Stimulated activated CD8-positive, alpha-beta memory T cell treated with anti-CD3 and anti-CD28 coated beads, Interleukin-7, amount 100 ng/mL, for 24 hours (primary cell): ENCODE data around the gene VPS29.
"Not testable (repeated sequence)": the region's sequence is repeated elsewhere in the genome, so short reads cannot be mapped to it uniquely, and the experiment has no call there.

ENCODE experiments used
- DNase-seq: peaks from one replicate; pipeline ENCODE4 v3.0.0-alpha.2; 2020; ENCODE audit warnings: low read depth

The VPS29 gene

GRCh38 chr12:110501752-110502738 lies at the start of gene VPS29, which contains the start of gene RAD9B:
Gene VPS29 (minus strand): TSS chr12:110502111. CDS start chr12:110502051, 60 bp downstream.
Gene RAD9B (plus strand): TSS chr12:110502331. CDS start chr12:110502338, 7 bp downstream.
- DNase-seq: peak; percentile 97

GRCh38 chr12:110550981-110551380 lies 49.1 kb upstream of the VPS29 start:
- no peak for DNase-seq

- no peak for DNase-seq
Observed at GRCh38 chr12:110549716-110550115, 47.8 kb upstream of the VPS29 start.

GRCh38 chr12:110548678-110549077 lies 46.8 kb upstream of the VPS29 start:
- no peak for DNase-seq

- no peak for DNase-seq
Observed at GRCh38 chr12:110547090-110547489, 45.2 kb upstream of the VPS29 start.

GRCh38 chr12:110546339-110546738 lies 44.4 kb upstream of the VPS29 start:
- DNase-seq: no peak

GRCh38 chr12:110545812-110546211 lies 43.9 kb upstream of the VPS29 start:
- no peak for DNase-seq

GRCh38 chr12:110545259-110545658 lies 43.3 kb upstream of the VPS29 start:
- DNase-seq: not testable (repeated sequence)

- no peak for DNase-seq
Observed at GRCh38 chr12:110543965-110544364, 42.1 kb upstream of the VPS29 start.

- no peak for DNase-seq
Observed at GRCh38 chr12:110543252-110543959, 41.5 kb upstream of the VPS29 start.

- DNase-seq: no peak
Observed at GRCh38 chr12:110540048-110540447, 38.1 kb upstream of the VPS29 start.

GRCh38 chr12:110538869-110539622 lies 37.1 kb upstream of the VPS29 start:
- no peak for DNase-seq

- no peak for DNase-seq
Observed at GRCh38 chr12:110537605-110538409, 35.9 kb upstream of the VPS29 start.

GRCh38 chr12:110536834-110537604 lies 35.1 kb upstream of the VPS29 start:
- no peak for DNase-seq

GRCh38 chr12:110534811-110535210 lies 32.9 kb upstream of the VPS29 start:
- no peak for DNase-seq

GRCh38 chr12:110533607-110534006 lies 31.7 kb upstream of the VPS29 start:
- DNase-seq: no peak

- DNase-seq: no peak
Observed at GRCh38 chr12:110532644-110533043, 30.7 kb upstream of the VPS29 start.

- no peak for DNase-seq
Observed at GRCh38 chr12:110531741-110532333, 29.9 kb upstream of the VPS29 start.

GRCh38 chr12:110530511-110530910 lies 28.6 kb upstream of the VPS29 start:
- no peak for DNase-seq

- no peak for DNase-seq
Observed at GRCh38 chr12:110528277-110528839, 26.4 kb upstream of the VPS29 start.
